Activated T-helper 2 cell treated with anti-CD3 and anti-CD28 coated beads, Interferon-gamma antibody, Interleukin-2, Interleukin-4, amounts not matched to agents 10 μg/mL and 5 μg/mL and 100 μg/mL, durations not matched to agents 14 hours and 24 hours and 36 hours (primary cell): Measurements from ENCODE around the gene OR2AE1. TPM values are rescaled to one million over a fixed set of nuclear protein-coding genes. Genes with fewer than 3 reads are reported as not detected.

Experiments
- DNase-seq: peaks from one replicate; pipeline ENCODE4 v3.0.0; 2021; ENCODE audit warnings: low spot score
- H3K27ac Mint-ChIP-seq: one replicate; pipeline ENCODE4 v1.8.0; 2021; ENCODE audit warnings: mixed read lengths
- H3K27me3 Mint-ChIP-seq: one replicate; pipeline ENCODE4 v1.8.0; 2021; ENCODE audit warnings: low read depth, mixed read lengths
- H3K36me3 Mint-ChIP-seq: one replicate; pipeline ENCODE4 v1.8.0; 2021; ENCODE audit warnings: low read depth, mixed read lengths
- H3K4me1 Mint-ChIP-seq: one replicate; pipeline ENCODE4 v1.8.0; 2021; ENCODE audit warnings: low read depth, mixed read lengths
- H3K4me3 Mint-ChIP-seq: one replicate; pipeline ENCODE4 v1.8.0; 2021; ENCODE audit warnings: low read depth, mild to moderate bottlenecking, moderate library complexity, mixed read lengths
- H3K9me3 Mint-ChIP-seq: one replicate; pipeline ENCODE4 v1.8.0; 2021; ENCODE audit warnings: mixed read lengths
- intact Hi-C: fragments of 100-400 bp; cut with micrococcal nuclease; formaldehyde crosslinking; loops from one replicate; pipeline ENCODE4 v1.15.1; 2023
- total RNA-seq: library from RNA; stranded (reverse); gene quantifications from 2 replicates; pipeline ENCODE4 v1.2.3, GENCODE V29; 2022

Gene OR2AE1
- total RNA-seq, 1 donor from 2014 or later = 0.23 TPM

GRCh38 chr7:99827040-99827778 is 49.6 kb downstream of the OR2AE1 start:
- no peaks in the 10 kb centered on the region for H3K36me3 Mint-ChIP-seq
- peaks cover 18% of the 10 kb centered on the region for H3K27me3 Mint-ChIP-seq
- no peak overlapping the region for H3K27ac Mint-ChIP-seq
- H3K4me1 Mint-ChIP-seq = no peaks in the 10 kb centered on the region
- intact Hi-C loops = no loop called here
- no peaks in the 10 kb centered on the region for H3K9me3 Mint-ChIP-seq
- H3K4me3 Mint-ChIP-seq = no peak overlapping the region
- no peak for DNase-seq

Other genes starting within 250 kb of the OR2AE1 start
- gene CYP3A5, start 197.0 kb downstream of the OR2AE1 start, total RNA-seq = not detected in 2 replicates
- gene CYP3A7, start 141.8 kb downstream of the OR2AE1 start, total RNA-seq = not detected in 2 replicates
- gene CYP3A4, start 92.8 kb downstream of the OR2AE1 start, total RNA-seq = not detected in 2 replicates
- not detected in 2 replicates for gene CYP3A43, start 49.0 kb downstream of the OR2AE1 start, total RNA-seq
- 21.8 and 23.2 TPM in 2 replicates for gene TRIM4, start 42.5 kb upstream of the OR2AE1 start, total RNA-seq
- gene GJC3, start 52.6 kb upstream of the OR2AE1 start, total RNA-seq = 0.21 TPM in 1 of 2 replicates, not detected in the other
- not detected in 2 replicates for gene AZGP1, start 99.0 kb upstream of the OR2AE1 start, total RNA-seq
- 59.0 and 63.5 TPM in 2 replicates for gene ZKSCAN1, start 138.6 kb upstream of the OR2AE1 start, total RNA-seq
- 6.1 and 7.7 TPM in 2 replicates for gene ZSCAN21, start 172.7 kb upstream of the OR2AE1 start, total RNA-seq
- gene ZNF3, start 204.7 kb upstream of the OR2AE1 start, total RNA-seq = 23.6 and 25.5 TPM in 2 replicates
- 116 and 119 TPM in 2 replicates for gene COPS6, start 211.9 kb upstream of the OR2AE1 start, total RNA-seq
- 383 and 389 TPM in 2 replicates for gene MCM7, start 224.4 kb upstream of the OR2AE1 start, total RNA-seq
- 12.2 and 16.4 TPM in 2 replicates for gene AP4M1, start 224.6 kb upstream of the OR2AE1 start, total RNA-seq
- gene TAF6, start 242.3 kb upstream of the OR2AE1 start, total RNA-seq = 68.1 and 76.9 TPM in 2 replicates
- 17.0 and 19.1 TPM in 2 replicates for gene CNPY4, start 242.6 kb upstream of the OR2AE1 start, total RNA-seq
- gene MBLAC1, start 249.9 kb upstream of the OR2AE1 start, total RNA-seq = 2.8 and 2.9 TPM in 2 replicates